ENCODE data around the gene SHISA2. TPM values are rescaled to one million over a fixed set of nuclear protein-coding genes. Genes with fewer than 3 reads are reported as not detected.
"Not testable (repeated sequence)": the region's sequence is repeated elsewhere in the genome, so short reads cannot be mapped to it uniquely, and the experiment has no call there.

The SHISA2 gene
- total RNA-seq = under 1 TPM; 0.45 to 0.50 TPM

GRCh38 chr13:26051657-26052311 lies at the start of gene SHISA2:
TSS of gene SHISA2 (minus strand) at chr13:26052016. CDS start at chr13:26050975, 1,041 bp downstream.
- POLR2A ChIA-PET = no interaction called here
- no peak for DNase-seq
- CTCF ChIA-PET = no interaction called here
- peak within 1 kb of the TSS; percentile 54 for H3K4me3 Mint-ChIP-seq
- H3K27me3 Mint-ChIP-seq (ENCODE audit: low read depth) = peaks cover 41% of the 10 kb centered on the region
- H3K4me1 Mint-ChIP-seq (ENCODE audit: low read depth) = peaks cover 32% of the 10 kb centered on the region
- H3K9me3 Mint-ChIP-seq (ENCODE audit: insufficient read depth) = no peaks in the 10 kb centered on the region
- H3K36me3 Mint-ChIP-seq (ENCODE audit: low read depth) = no peaks in the 10 kb centered on the region
- ATAC-seq = peak; percentile 72
- H3K27ac Mint-ChIP-seq = no peak within 1 kb of the TSS

GRCh38 chr13:26095846-26096610 lies 44.2 kb upstream of the SHISA2 start:
- Mint-ChIP-seq H3K36me3 (ENCODE audit: low read depth) (no peaks in the 10 kb centered on the region), H3K27me3 (ENCODE audit: low read depth) (peaks cover 10% of the 10 kb centered on the region), H3K27ac (no peak overlapping the region), H3K4me3 (no peak overlapping the region), H3K9me3 (ENCODE audit: insufficient read depth) (no peaks in the 10 kb centered on the region), H3K4me1 (ENCODE audit: low read depth) (no peaks in the 10 kb centered on the region)
- DNase-seq (no peak), ATAC-seq (no peak)
- CTCF ChIA-PET = interaction anchor here (1.3 kb wide), 1 partner anchor 31 kb away, joined by 3 read pairs; no protein-coding TSS in a partner anchor
- POLR2A ChIA-PET = no interaction called here

- Mint-ChIP-seq H3K27ac (no peak overlapping the region), H3K27me3 (ENCODE audit: low read depth) (peaks cover 10% of the 10 kb centered on the region), H3K9me3 (ENCODE audit: insufficient read depth) (no peaks in the 10 kb centered on the region), H3K4me3 (no peak overlapping the region), H3K36me3 (ENCODE audit: low read depth) (no peaks in the 10 kb centered on the region), H3K4me1 (ENCODE audit: low read depth) (no peaks in the 10 kb centered on the region)
- no peak for DNase-seq
- ChIA-PET CTCF (interaction anchor here (1.3 kb wide), 1 partner anchor 31 kb away, joined by 3 read pairs; no protein-coding TSS in a partner anchor), POLR2A (no interaction called here)
- ATAC-seq = no peak
These were observed 43.5 kb upstream of the SHISA2 start for GRCh38 chr13:26095338-26095737.

GRCh38 chr13:26076821-26077220 lies 25.0 kb upstream of the SHISA2 start:
- CTCF ChIA-PET = interaction anchor here (1.2 to 1.4 kb wide), 2 partner anchors 503 to 1073 kb away, joined by 4 read pairs; no protein-coding TSS in a partner anchor

GRCh38 chr13:26075498-26075897 lies 23.7 kb upstream of the SHISA2 start:
- CTCF ChIA-PET = interaction anchor here (0.9 to 1.2 kb wide), 2 partner anchors 498 to 1072 kb away, joined by 3 to 4 read pairs; no protein-coding TSS in a partner anchor
- no peak overlapping the region for H3K4me3 Mint-ChIP-seq
- DNase-seq (no peak), ATAC-seq (no peak)
- POLR2A ChIA-PET = interaction anchor here (1.0 kb wide), 1 partner anchor 246 kb away, joined by 3 read pairs; no protein-coding TSS in a partner anchor
- H3K9me3 Mint-ChIP-seq (ENCODE audit: insufficient read depth) = no peaks in the 10 kb centered on the region
- H3K4me1 Mint-ChIP-seq (ENCODE audit: low read depth) = peaks cover 4% of the 10 kb centered on the region
- H3K27ac Mint-ChIP-seq = no peak overlapping the region
- no peaks in the 10 kb centered on the region for H3K36me3 Mint-ChIP-seq (ENCODE audit: low read depth)
- H3K27me3 Mint-ChIP-seq (ENCODE audit: low read depth) = peaks cover 23% of the 10 kb centered on the region

More at GRCh38 chr13:26076821-26077220, 25.0 kb upstream of the SHISA2 start:
- ATAC-seq; H3K27ac Mint-ChIP-seq; DNase-seq; H3K36me3 Mint-ChIP-seq (ENCODE audit: low read depth); H3K9me3 Mint-ChIP-seq (ENCODE audit: insufficient read depth); H3K4me3 Mint-ChIP-seq; H3K4me1 Mint-ChIP-seq (ENCODE audit: low read depth): not testable (repeated sequence)
- H3K27me3 Mint-ChIP-seq (ENCODE audit: low read depth) = peaks cover 17% of the 10 kb centered on the region
- POLR2A ChIA-PET = interaction anchor here (0.7 kb wide), 1 partner anchor 260 kb away, joined by 3 read pairs; no protein-coding TSS in a partner anchor

GRCh38 chr13:26074706-26075105 lies 22.9 kb upstream of the SHISA2 start:
- Mint-ChIP-seq H3K4me3 (no peak overlapping the region), H3K9me3 (ENCODE audit: insufficient read depth) (no peaks in the 10 kb centered on the region), H3K36me3 (ENCODE audit: low read depth) (no peaks in the 10 kb centered on the region), H3K4me1 (ENCODE audit: low read depth) (peaks cover 4% of the 10 kb centered on the region), H3K27me3 (ENCODE audit: low read depth) (peaks cover 23% of the 10 kb centered on the region), H3K27ac (no peak overlapping the region)
- CTCF ChIA-PET = no interaction called here
- DNase-seq = no peak
- no peak for ATAC-seq
- POLR2A ChIA-PET = no interaction called here

GRCh38 chr13:26072335-26072734 lies 20.5 kb upstream of the SHISA2 start:
- H3K36me3 Mint-ChIP-seq (ENCODE audit: low read depth); H3K9me3 Mint-ChIP-seq (ENCODE audit: insufficient read depth); DNase-seq; POLR2A ChIA-PET; H3K27ac Mint-ChIP-seq; H3K4me1 Mint-ChIP-seq (ENCODE audit: low read depth); H3K4me3 Mint-ChIP-seq: not testable (repeated sequence)
- ATAC-seq = peak; percentile 71
- H3K27me3 Mint-ChIP-seq (ENCODE audit: low read depth) = peaks cover 20% of the 10 kb centered on the region
- CTCF ChIA-PET = interaction anchor here (3.8 kb wide), 1 partner anchor 498 kb away, joined by 18 read pairs; no protein-coding TSS in a partner anchor

- Mint-ChIP-seq H3K27ac (no peak overlapping the region), H3K4me1 (ENCODE audit: low read depth) (peaks cover 4% of the 10 kb centered on the region), H3K9me3 (ENCODE audit: insufficient read depth) (no peaks in the 10 kb centered on the region), H3K27me3 (ENCODE audit: low read depth) (peaks cover 20% of the 10 kb centered on the region), H3K4me3 (no peak overlapping the region), H3K36me3 (ENCODE audit: low read depth) (no peaks in the 10 kb centered on the region)
- ChIA-PET POLR2A (no interaction called here), CTCF (interaction anchor here (3.8 kb wide), 1 partner anchor 497 kb away, joined by 18 read pairs; no protein-coding TSS in a partner anchor)
- ATAC-seq (no peak), DNase-seq (no peak)
These were observed 19.9 kb upstream of the SHISA2 start for GRCh38 chr13:26071691-26072090.

- CTCF ChIA-PET = interaction anchor here (3.7 to 3.8 kb wide), 2 partner anchors 495 kb away, joined by 15 to 18 read pairs; no protein-coding TSS in a partner anchor
- DNase-seq; H3K27ac Mint-ChIP-seq; H3K36me3 Mint-ChIP-seq (ENCODE audit: low read depth); H3K4me1 Mint-ChIP-seq (ENCODE audit: low read depth); POLR2A ChIA-PET; ATAC-seq; H3K4me3 Mint-ChIP-seq; H3K9me3 Mint-ChIP-seq (ENCODE audit: insufficient read depth): not testable (repeated sequence)
- peaks cover 15% of the 10 kb centered on the region for H3K27me3 Mint-ChIP-seq (ENCODE audit: low read depth)
These were observed 17.8 kb upstream of the SHISA2 start for GRCh38 chr13:26069642-26070041.

GRCh38 chr13:26068372-26068771 lies 16.6 kb upstream of the SHISA2 start:
- POLR2A ChIA-PET; H3K36me3 Mint-ChIP-seq (ENCODE audit: low read depth); DNase-seq; H3K27ac Mint-ChIP-seq; ATAC-seq; H3K9me3 Mint-ChIP-seq (ENCODE audit: insufficient read depth); H3K4me3 Mint-ChIP-seq; H3K4me1 Mint-ChIP-seq (ENCODE audit: low read depth): not testable (repeated sequence)
- CTCF ChIA-PET = interaction anchor here (1.7 to 3.7 kb wide), 2 partner anchors 239 to 494 kb away, joined by 5 to 15 read pairs; no protein-coding TSS in a partner anchor
- H3K27me3 Mint-ChIP-seq (ENCODE audit: low read depth) = peaks cover 12% of the 10 kb centered on the region

- CTCF ChIA-PET = interaction anchor here (1.7 to 3.7 kb wide), 2 partner anchors 238 to 493 kb away, joined by 5 to 15 read pairs; no protein-coding TSS in a partner anchor
- no peaks in the 10 kb centered on the region for H3K36me3 Mint-ChIP-seq (ENCODE audit: low read depth)
- no peak for DNase-seq
- peaks cover 2% of the 10 kb centered on the region for H3K4me1 Mint-ChIP-seq (ENCODE audit: low read depth)
- POLR2A ChIA-PET = no interaction called here
- H3K27me3 Mint-ChIP-seq (ENCODE audit: low read depth) = peaks cover 15% of the 10 kb centered on the region
- no peak overlapping the region for H3K4me3 Mint-ChIP-seq
- H3K9me3 Mint-ChIP-seq (ENCODE audit: insufficient read depth) = no peaks in the 10 kb centered on the region
- no peak overlapping the region for H3K27ac Mint-ChIP-seq
- ATAC-seq = no peak
These were observed 15.8 kb upstream of the SHISA2 start for GRCh38 chr13:26067601-26068000.

Measured in activated CD8-positive, alpha-beta T cell treated with anti-CD3 and anti-CD28 coated beads, Interleukin-2, amount 10 ng/mL, durations not matched to agents 7 days and 5 days (primary cell).